OCI-LY7 (cell line): ENCODE data around the gene RNU5D-1. TPM values are rescaled to one million over a fixed set of nuclear protein-coding genes. Genes with fewer than 3 reads are reported as not detected.
A peak's percentile ranks its signal among the peaks of the same experiment; 100 is the strongest.

Experiments
- BruUV-seq: library from RNA; stranded (reverse); fragments of 400-500 nt; replicated peaks from 2 replicates; lab custom pipeline; 2021; lab: Mats Ljungman, UMichigan
- CTCF ChIA-PET: fragments of 300-600 bp; sonication (Branson Sonifier 250); formaldehyde crosslinking; loops from one replicate; lab custom pipeline; 2022; ENCODE audit warnings: antibody characterized with exemption; ENCODE audit not compliant: unreplicated experiment; lab: Charles Lee
- POLR2A ChIA-PET: fragments of 300-600 bp; sonication (Branson Sonifier 250); formaldehyde crosslinking; loops from one replicate; lab custom pipeline; 2022; ENCODE audit warnings: antibody characterized with exemption; lab: Charles Lee
- DNase-seq: peaks from one replicate; pipeline ENCODE4 v3.0.0-alpha.2; 2015; ENCODE audit warnings: low spot score
- H2AFZ ChIP-seq: fragments of 200-600 bp; sonication (generic), shearing (Covaris generic); 2 replicates; pipeline ENCODE4 v1.6.1; 2014; ENCODE audit warnings: mild to moderate bottlenecking, antibody characterized with exemption, low read length, moderate library complexity
- H3K27ac ChIP-seq: fragments of 200-600 bp; sonication (generic); 2 replicates; pipeline ENCODE4 v1.5.1; 2014; ENCODE audit warnings: mixed run types, low read depth, mild to moderate bottlenecking, moderate library complexity, low read length, inconsistent platforms; ENCODE audit not compliant: poor library complexity, severe bottlenecking
- H3K36me3 ChIP-seq: fragments of 200-600 bp; sonication (generic); 2 replicates; pipeline ENCODE4 v1.6.1; 2014; ENCODE audit warnings: mild to moderate bottlenecking, antibody characterized with exemption, low read length, moderate library complexity, mixed read lengths; ENCODE audit not compliant: insufficient read depth
- H3K4me1 ChIP-seq: fragments of 200-600 bp; sonication (generic); 2 replicates; pipeline ENCODE4 v1.5.1; 2014; ENCODE audit warnings: mild to moderate bottlenecking, low read length; ENCODE audit not compliant: insufficient read depth, poor library complexity, severe bottlenecking
- H3K4me2 ChIP-seq: fragments of 200-600 bp; sonication (generic); 2 replicates; pipeline ENCODE4 v1.6.1; 2014; ENCODE audit warnings: mild to moderate bottlenecking, low read length
- H3K4me3 ChIP-seq: fragments of 200-600 bp; sonication (generic); 2 replicates; pipeline ENCODE4 v1.5.1; 2014; ENCODE audit warnings: mild to moderate bottlenecking, low read depth, low read length; ENCODE audit not compliant: poor library complexity, severe bottlenecking
- H3K79me2 ChIP-seq: fragments of 200-600 bp; sonication (generic); 2 replicates; pipeline ENCODE4 v1.6.1; 2016; ENCODE audit warnings: low read depth, mild to moderate bottlenecking, low read length, moderate library complexity, mixed read lengths; ENCODE audit not compliant: insufficient read depth
- H3K9me2 ChIP-seq: fragments of 200-600 bp; sonication (generic); 2 replicates; pipeline ENCODE4 v1.6.1; 2016; ENCODE audit warnings: mild to moderate bottlenecking, low read length, mixed read lengths; ENCODE audit not compliant: insufficient read depth
- H3K9me3 ChIP-seq: fragments of 200-600 bp; sonication (generic); 2 replicates; pipeline ENCODE4 v1.6.1; 2014; ENCODE audit warnings: mild to moderate bottlenecking, mixed run types, low read length, mixed read lengths
- H4K20me1 ChIP-seq: fragments of 200-600 bp; sonication (generic); 2 replicates; pipeline ENCODE4 v1.6.1; 2014; ENCODE audit warnings: mild to moderate bottlenecking, antibody characterized with exemption, low read length, moderate library complexity, mixed read lengths; ENCODE audit not compliant: insufficient read depth
- CTCF ChIP-seq: fragments of 200-600 bp; sonication (generic); conservative IDR thresholded peaks from 2 replicates; pipeline ENCODE4 v1.5.1; 2014; ENCODE audit warnings: mild to moderate bottlenecking, antibody characterized with exemption, low read length, moderate library complexity, mixed read lengths
- EZH2phosphoT487 ChIP-seq: fragments of 200-600 bp; sonication (generic); IDR thresholded peaks from 2 replicates; pipeline ENCODE4 v1.6.1; 2018; ENCODE audit warnings: low read depth, borderline replicate concordance, mild to moderate bottlenecking, mixed run types, antibody characterized with exemption, low read length, moderate library complexity, mixed read lengths
- intact Hi-C: fragments of 100-400 bp; cut with micrococcal nuclease; formaldehyde crosslinking; loops from one replicate; pipeline ENCODE4 v1.10.0; 2022; ENCODE audit not compliant: unreplicated experiment
- total RNA-seq, 2 experiments: library from RNA; depleted of rRNA in 1 of 2; stranded (reverse); fragments of >200 nt in 1 of 2; shearing (Covaris generic) in 1 of 2; gene quantifications; 2 replicates each; pipeline ENCODE4 v1.2.3, GENCODE V29; 2014 to 2022

Gene RNU5D-1
- total RNA-seq, 2 experiments from 2014 or later: not detected

DNA sequence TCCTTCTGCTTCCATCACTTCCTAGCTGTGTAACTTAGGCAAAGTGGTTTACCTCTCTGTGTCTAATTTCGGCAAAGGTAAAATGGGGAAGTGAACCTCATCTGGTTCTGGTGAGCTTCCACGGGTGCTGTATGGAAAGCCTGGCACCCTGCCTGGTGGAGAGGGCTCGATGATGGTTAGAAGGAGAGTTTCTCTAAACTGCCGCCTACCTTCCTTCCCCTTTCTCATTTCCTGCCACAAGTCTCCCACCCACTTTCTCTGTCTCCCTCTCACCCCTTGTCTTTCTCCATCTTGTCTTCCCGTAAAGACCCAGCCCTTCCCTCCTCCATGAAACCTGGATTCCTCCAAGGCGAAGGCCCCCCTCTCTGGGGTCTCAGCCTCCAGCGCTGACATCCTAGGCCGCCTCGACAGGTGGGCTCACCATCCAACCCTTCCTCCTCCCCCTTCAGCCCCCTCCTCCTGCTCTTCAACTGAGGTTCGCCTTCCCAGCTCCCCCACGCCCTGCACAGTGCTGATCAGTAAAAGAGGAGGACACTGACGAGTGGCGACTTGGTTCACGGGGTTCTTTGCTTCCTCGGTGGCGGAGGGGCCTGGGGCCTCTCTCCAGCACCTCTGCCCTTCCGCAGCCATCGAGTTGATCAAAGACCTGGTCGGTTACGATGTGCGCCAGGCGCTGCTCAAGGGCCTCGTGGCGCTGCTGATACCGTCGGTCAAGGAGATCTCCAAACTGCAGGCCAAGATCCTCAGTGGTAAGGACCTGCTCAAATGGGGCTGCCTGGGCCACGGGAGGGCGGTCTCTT, 7.3 kb downstream of the RNU5D-1 start:
- no TSS peak for BruUV-seq
- Histone ChIP-seq H3K4me1 (peaks cover 56% of the 10 kb centered on the region), H3K9me2 (no peaks in the 10 kb centered on the region), H3K9me3 (no peaks in the 10 kb centered on the region), H3K36me3 (no peaks in the 10 kb centered on the region), H2AFZ (peak overlapping the region; percentile 30; the same call in 1 of the 2 replicates), H3K79me2 (no peaks in the 10 kb centered on the region), H3K4me2 (peak overlapping the region; percentile 60), H4K20me1 (no peaks in the 10 kb centered on the region), H3K4me3 (peak overlapping the region; percentile 22), H3K27ac (peak overlapping the region; percentile 89)
- CTCF ChIA-PET: interaction anchor here (0.6 kb wide), 1 partner anchor 12 kb away, joined by 10 read pairs; no protein-coding TSS in a partner anchor
- intact Hi-C loops: loop anchor here (5.0 kb wide), 1 partner anchor 579 kb away; no protein-coding TSS in a partner anchor
- DNase-seq: peak; percentile 84
- POLR2A ChIA-PET: interaction anchor here (1.3 to 4.8 kb wide), 6 partner anchors 8 to 580 kb away, joined by 7 to 147 read pairs (median 68); partner anchors contain the start of gene RNU5D-1
- no peak for TF ChIP-seq CTCF
- no peak for TF ChIP-seq EZH2phosphoT487

- H2AFZ ChIP-seq: peak overlapping the region; percentile 30; the same call in 1 of the 2 replicates
- H3K27ac ChIP-seq: peak overlapping the region; percentile 89
- CTCF ChIA-PET: interaction anchor here (2.0 kb wide), 1 partner anchor 11 kb away, joined by 9 read pairs; no protein-coding TSS in a partner anchor
- intact Hi-C loops: loop anchor here (5.0 kb wide), 1 partner anchor 579 kb away; no protein-coding TSS in a partner anchor
- H3K9me2 ChIP-seq: no peaks in the 10 kb centered on the region
- H3K79me2 ChIP-seq: no peaks in the 10 kb centered on the region
- DNase-seq: no peak
- peak overlapping the region; percentile 22 for H3K4me3 ChIP-seq
- POLR2A ChIA-PET: interaction anchor here (1.3 to 4.8 kb wide), 9 partner anchors 8 to 580 kb away, joined by 7 to 147 read pairs (median 28); partner anchors contain the start of genes KIF2C, RNU5D-1 and RPS8
- BruUV-seq: no TSS peak
- peak overlapping the region; percentile 60 for H3K4me2 ChIP-seq
- H3K36me3 ChIP-seq: no peaks in the 10 kb centered on the region
- no peaks in the 10 kb centered on the region for H3K9me3 ChIP-seq
- no peak for TF ChIP-seq EZH2phosphoT487
- no peak for TF ChIP-seq CTCF
- H3K4me1 ChIP-seq: peaks cover 58% of the 10 kb centered on the region
- no peaks in the 10 kb centered on the region for H4K20me1 ChIP-seq
These were observed 7.9 kb downstream of the RNU5D-1 start for GRCh38 chr1:44723064-44723463.
